Retinal pigment epithelial cell (primary cell): ENCODE measurements around the gene AUNIP.
"Not testable (repeated sequence)": the region's sequence is repeated elsewhere in the genome, so short reads cannot be mapped to it uniquely, and the experiment has no call there.

Source experiments
- DNase-seq: peaks from one replicate; pipeline ENCODE4 v3.0.0-alpha.2; 2010; ENCODE audit warnings: low read depth
- H3K4me3 ChIP-seq: 2 replicates; pipeline ENCODE4 v1.5.1; 2011; ENCODE audit warnings: mild to moderate bottlenecking, low read length, control low read depth, moderate library complexity
- CTCF ChIP-seq: conservative IDR thresholded peaks from 2 replicates; pipeline ENCODE4 v1.5.1; 2011; ENCODE audit warnings: low read depth, low read length, control low read depth, inconsistent platforms

The AUNIP gene

GRCh38 chr1:25856856-25857255 lies 2.4 kb downstream of the AUNIP start:
- H3K4me3 ChIP-seq: no peak overlapping the region
- DNase-seq: no peak
- no peak for TF ChIP-seq CTCF

- no peak for TF ChIP-seq CTCF
- no peak for DNase-seq
- no peak overlapping the region for H3K4me3 ChIP-seq
Observed at GRCh38 chr1:25854554-25854953, 4.7 kb downstream of the AUNIP start.

GRCh38 chr1:25848531-25848930 lies 10.7 kb downstream of the AUNIP start:
- TF ChIP-seq CTCF: no peak
- no peak overlapping the region for H3K4me3 ChIP-seq
- DNase-seq: peak; percentile 30

GRCh38 chr1:25847929-25848328 lies 11.3 kb downstream of the AUNIP start:
- TF ChIP-seq CTCF: no peak
- no peak overlapping the region for H3K4me3 ChIP-seq
- no peak for DNase-seq

GRCh38 chr1:25845664-25846063 lies 13.6 kb downstream of the AUNIP start:
- DNase-seq: no peak
- TF ChIP-seq CTCF: no peak
- H3K4me3 ChIP-seq: no peak overlapping the region

- no peak for TF ChIP-seq CTCF
- H3K4me3 ChIP-seq: no peak overlapping the region
- DNase-seq: no peak
Observed at GRCh38 chr1:25844536-25845337, 14.5 kb downstream of the AUNIP start.

GRCh38 chr1:25843483-25843882 lies 15.8 kb downstream of the AUNIP start:
- DNase-seq: no peak
- no peak overlapping the region for H3K4me3 ChIP-seq
- no peak for TF ChIP-seq CTCF

GRCh38 chr1:25839808-25840207 lies 19.4 kb downstream of the AUNIP start:
- not testable (repeated sequence) for DNase-seq, H3K4me3 ChIP-seq
